GM18507 (cell line): ENCODE results near the gene TIMM13.

Source experiments
- DNase-seq: peaks from one replicate; pipeline ENCODE4 v3.0.0; 2011; ENCODE audit warnings: low read depth; ENCODE audit not compliant: insufficient read length; ENCODE audit errors: extremely low spot score
- FAIRE-seq: peaks from 2 replicates; lab custom pipeline; 2011; peaks lifted over from hg19 to GRCh38; lab: Jason Lieb, UNC

TIMM13 gene

GRCh38 chr19:2455851-2456570 lies 28.6 kb upstream of the TIMM13 start:
- peak; percentile 65 for FAIRE-seq
- DNase-seq, result no peak

GRCh38 chr19:2454962-2455850 lies 27.8 kb upstream of the TIMM13 start:
- DNase-seq, result no peak
- no peak for FAIRE-seq

DNA sequence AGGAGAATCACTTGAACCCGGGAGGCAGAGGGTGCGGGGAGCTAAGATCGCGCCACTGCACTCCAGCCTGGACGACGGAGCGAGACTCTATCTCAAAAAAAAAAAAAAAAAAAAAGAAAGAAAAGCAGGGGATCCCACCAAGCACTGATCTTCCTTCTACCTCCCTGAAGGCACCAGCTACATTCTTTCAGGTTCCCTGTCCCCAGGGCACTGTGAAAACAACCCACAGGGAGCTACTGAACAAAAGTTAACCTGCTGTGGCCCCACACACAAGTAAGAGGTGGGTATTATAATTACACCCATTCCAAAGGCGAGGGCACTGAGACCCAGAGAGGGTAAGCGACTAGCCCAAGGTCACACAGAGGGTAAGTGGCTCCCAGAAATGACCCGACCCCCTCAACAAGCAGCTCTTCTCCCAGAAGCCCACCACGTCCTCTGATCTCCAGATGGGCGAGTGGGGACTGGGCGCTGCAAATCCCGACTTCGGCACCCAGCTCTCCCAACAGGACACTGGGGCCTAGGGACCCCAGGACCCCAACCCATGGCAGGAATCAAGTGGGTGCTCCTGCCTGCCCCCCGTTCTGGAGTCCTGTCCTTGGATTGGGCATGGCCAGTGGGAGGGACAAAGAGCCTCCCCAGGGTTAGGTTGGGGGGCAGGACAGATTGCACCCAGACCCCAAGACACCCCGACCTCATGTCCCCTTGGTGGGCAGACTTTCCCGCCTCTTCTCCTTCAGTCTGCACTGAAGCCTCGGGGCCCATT lies 27.0 kb upstream of the TIMM13 start:
- no peak for DNase-seq
- no peak for FAIRE-seq

DNA sequence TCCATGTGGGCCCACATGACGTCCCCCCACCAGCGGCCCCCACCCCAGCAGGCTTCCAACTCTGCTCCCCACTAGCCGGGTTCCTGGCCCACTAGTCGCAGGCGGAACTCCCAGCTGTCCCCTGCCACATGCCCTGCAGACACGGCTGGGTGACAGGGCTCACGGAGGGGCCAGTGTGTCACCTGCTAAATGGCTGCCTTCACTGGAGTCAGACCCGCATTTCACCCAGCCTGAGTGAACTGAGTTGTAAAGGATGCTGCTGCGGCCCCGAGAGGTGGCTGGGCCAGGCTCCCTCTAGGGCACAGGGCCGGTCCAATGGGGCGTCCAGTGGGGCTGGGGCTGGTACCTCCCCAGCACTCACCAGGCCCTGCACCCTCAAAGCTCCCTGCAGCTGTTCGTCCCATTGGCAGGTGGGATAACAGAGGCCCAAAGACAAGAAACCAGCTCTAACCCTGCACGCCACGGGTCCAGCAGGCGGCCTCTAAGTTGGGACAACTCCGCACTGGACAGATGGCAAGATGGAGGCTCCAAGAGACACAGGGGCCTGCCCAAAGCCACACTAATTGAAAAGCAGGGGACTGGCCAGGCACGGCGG lies 26.1 kb upstream of the TIMM13 start:
- no peak for DNase-seq
- FAIRE-seq, result no peak

- DNase-seq (no peak), FAIRE-seq (no peak)
These were observed 24.4 kb upstream of the TIMM13 start for GRCh38 chr19:2451741-2452140.

- FAIRE-seq (no peak), DNase-seq (no peak)
These were observed 23.8 kb upstream of the TIMM13 start for GRCh38 chr19:2451138-2451537.

DNA sequence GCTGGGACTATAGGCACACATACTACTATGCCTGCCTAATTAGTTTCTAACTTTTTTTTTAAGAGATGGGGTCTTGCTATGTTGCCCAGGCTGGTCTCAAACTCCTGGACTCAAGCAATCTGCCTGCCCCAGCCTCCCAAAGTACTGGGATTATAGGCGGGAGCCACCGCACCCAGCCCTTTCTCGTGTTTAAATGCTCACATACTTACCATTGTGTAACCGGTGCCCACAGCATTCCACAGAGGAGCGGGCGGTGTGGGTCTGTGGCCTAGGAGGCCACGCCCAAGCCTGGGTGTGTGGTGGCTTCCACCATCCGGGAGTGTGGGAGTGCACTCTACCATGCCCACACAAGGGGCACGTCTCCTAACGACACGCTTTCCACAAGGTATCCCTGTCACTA lies 21.6 kb upstream of the TIMM13 start:
- FAIRE-seq, result no peak
- DNase-seq, result no peak

DNA sequence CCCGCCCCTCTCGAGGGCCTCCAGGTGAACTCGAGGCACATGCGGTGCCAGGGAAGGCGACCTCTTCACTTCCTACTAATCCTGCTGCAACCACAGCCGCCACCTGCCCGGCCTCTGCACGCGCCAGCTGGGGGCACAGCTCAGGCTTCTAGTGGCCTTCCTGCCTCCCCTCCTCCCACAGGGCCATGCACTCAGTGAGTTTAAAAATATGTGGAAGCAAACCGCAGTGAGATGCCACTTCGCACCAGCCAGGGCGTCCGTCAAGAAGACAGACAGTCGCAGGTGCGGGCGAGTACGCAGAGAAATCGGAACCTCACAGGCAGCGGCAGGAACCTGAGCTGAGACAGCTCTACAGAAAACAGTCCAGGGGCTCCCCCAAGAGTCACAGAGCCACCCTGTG lies 19.0 kb upstream of the TIMM13 start:
- DNase-seq, result no peak

DNA sequence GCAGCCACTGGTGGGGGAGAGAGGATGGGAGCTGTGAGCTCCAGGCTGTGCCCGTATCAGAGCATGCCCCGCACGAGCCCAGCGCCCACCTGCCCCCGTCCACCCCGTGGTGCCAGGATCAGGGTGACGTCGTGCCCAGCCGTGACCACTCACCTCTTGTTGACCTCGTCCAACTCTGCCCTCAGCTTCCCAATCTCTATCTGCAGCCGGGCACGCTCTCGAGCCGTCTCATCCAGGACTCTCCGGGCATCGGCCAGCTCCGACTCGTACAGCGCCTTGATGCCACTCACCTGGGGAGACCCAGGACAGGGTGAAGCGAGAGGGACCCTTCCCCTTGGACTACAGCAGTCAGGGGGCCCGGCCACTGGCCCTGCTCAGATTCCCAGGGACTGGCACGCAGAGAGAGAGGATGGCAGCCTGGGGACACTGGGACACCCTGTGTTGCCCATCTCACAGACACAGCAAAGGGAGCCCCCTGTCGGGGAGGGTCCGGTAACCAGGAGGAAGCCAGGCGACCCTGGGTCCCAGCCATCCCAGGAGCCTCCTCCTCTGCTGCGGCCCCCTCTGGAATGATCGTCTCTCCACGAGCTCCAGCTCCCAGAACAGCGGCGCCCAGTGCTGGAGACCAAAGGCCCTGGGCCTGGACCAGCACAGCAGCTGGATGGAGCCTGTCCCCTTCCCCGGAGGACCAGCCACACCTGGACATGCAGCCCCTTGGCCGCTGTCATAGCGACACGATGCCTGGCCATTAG lies 17.0 kb upstream of the TIMM13 start:
- DNase-seq, result no peak
- no peak for FAIRE-seq

More for the DNA sequence above, 19.0 kb upstream of the TIMM13 start:
- FAIRE-seq, result peak; percentile 62

DNA sequence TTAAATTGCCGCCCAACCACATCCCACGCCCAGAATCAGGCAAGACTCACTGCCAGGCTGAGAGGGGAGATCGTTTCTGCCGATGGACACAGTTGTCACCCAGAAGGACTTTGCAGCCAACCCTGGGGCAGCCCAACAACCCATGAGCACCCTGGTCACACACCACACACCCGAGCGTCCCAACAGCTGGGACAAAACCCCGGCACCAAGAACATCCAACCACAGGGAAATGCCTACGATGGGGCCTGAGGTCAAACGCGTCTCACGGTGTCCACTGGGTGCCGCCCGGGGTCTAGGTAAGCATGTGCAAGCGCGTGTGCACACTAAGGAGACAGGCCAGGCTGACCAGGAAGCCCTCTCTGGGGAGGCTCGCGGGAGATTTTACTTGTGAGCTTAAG lies 16.4 kb upstream of the TIMM13 start:
- DNase-seq (no peak), FAIRE-seq (no peak)

GRCh38 chr19:2443116-2443784 lies 15.9 kb upstream of the TIMM13 start:
- no peak for FAIRE-seq

DNA sequence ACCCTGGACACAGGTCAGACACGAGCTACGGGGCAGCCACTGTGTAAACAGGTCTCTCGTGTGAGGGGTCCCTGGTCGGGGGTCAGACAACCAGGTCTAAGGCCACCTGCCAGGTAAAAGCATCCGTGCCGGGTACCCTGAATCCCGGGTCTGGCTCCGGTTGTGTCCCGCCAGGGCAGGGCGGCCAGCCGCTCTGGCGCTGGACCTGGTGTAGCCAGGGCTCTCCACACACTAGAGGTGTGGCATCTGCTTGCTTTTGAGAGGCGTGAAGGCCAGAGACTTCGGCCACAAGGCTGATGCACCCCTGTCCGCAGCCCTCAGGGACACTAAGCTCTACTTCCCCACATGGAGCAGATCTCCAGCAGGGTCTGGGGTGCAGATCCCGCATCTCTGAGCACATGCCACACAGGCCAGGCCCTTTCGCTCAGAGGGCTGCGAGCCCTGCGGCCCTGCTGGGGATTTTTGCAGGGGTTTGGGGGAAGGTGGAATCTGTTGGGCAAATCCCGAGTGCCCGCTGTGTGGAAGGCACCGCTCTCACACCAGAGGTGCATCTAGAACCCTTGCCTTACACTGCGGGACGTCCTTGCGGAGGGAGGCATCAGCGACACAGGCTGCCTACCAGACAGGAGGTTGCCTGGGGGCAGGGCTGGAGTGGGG lies 13.8 kb upstream of the TIMM13 start:
- DNase-seq (no peak), FAIRE-seq (no peak)

More at GRCh38 chr19:2443116-2443784, 15.9 kb upstream of the TIMM13 start:
- no peak for DNase-seq

DNA sequence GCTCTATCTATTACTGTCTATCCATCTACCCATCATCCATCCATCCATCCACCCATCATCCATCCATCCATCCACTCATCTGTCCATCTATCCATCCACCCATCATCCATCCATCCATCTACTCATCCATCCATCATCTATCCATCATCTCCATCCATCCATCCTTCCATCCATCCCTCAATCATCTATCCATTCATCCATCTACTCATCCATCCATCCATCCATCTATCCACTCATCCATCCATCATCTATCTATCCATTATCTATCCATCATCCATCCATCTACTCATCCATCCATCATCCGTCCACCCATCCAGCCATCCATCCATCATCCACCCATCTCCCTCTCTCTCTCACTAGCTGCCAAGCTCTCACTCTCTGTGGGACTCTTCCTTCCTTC lies 13.1 kb upstream of the TIMM13 start:
- DNase-seq, result no peak
- FAIRE-seq, result no peak

- no peak for DNase-seq
- no peak for FAIRE-seq
These were observed 10.8 kb upstream of the TIMM13 start for GRCh38 chr19:2438178-2438577.

DNA sequence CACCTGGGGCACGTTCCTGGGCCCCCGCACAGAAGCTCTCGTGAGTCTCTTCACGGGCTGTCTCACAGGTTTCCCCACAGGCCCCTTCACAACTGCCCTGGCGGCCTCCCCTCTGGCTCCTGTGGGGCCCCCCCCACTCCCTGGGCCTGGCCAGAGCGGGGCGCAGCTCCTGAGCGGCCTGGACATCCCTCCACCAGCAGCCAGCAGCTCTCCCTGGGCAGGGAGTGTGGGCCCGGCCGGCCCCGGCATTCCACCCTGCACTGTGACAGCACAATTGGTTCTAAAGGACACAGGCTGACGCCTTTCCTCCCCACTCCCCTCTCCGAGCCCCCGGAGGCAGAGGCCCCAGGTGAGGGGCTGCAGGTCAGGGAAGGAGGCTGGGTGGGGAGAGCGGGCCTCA lies 9.5 kb upstream of the TIMM13 start:
- FAIRE-seq (no peak), DNase-seq (no peak)

- DNase-seq (no peak), FAIRE-seq (no peak)
These were observed 9.0 kb upstream of the TIMM13 start for GRCh38 chr19:2436384-2436783.

GRCh38 chr19:2434721-2435265 lies 7.4 kb upstream of the TIMM13 start:
- DNase-seq (no peak), FAIRE-seq (no peak)

DNA sequence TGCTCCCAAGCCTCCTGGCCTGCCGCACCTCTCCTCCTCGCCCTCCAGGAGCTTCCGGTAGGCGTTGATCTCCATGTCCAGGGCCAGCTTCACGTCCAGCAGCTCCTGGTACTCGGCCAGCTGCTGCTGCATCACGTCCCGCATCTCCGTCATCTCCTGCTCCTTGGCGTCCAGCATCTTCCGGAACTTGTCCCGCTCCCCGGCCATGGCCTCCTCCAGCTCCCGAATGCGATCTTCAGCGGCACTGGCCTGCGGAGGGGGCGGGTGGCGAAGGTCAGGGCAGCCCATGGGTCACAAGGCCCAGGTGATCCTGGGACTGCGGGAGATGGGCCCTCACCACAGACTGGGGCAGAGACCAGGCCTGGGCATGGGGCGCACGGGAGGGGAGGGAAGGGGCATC lies 6.9 kb upstream of the TIMM13 start:
- DNase-seq (no peak), FAIRE-seq (no peak)
